Measurements from ENCODE around the gene ALS2CL. TPM values are rescaled to one million over a fixed set of nuclear protein-coding genes. Genes with fewer than 3 reads are reported as not detected.

The ALS2CL gene
- total RNA-seq, 2 experiments from 2014 or later, result 6.9 to 7.4 TPM

GRCh38 chr3:46712191-46713049 lies 18.9 kb upstream of the ALS2CL start:
- CTCF ChIA-PET, result no interaction called here
- H3K27ac Mint-ChIP-seq, result no peak overlapping the region

GRCh38 chr3:46711760-46712159 lies 18.3 kb upstream of the ALS2CL start:
- ChIA-PET CTCF (no interaction called here), POLR2A (interaction anchor here (0.6 kb wide), 1 partner anchor 9 kb away, joined by 3 read pairs; no protein-coding TSS in a partner anchor)
- no peaks in the 10 kb centered on the region for H3K27me3 Mint-ChIP-seq
- no peaks in the 10 kb centered on the region for H3K9me3 Mint-ChIP-seq
- H3K4me3 Mint-ChIP-seq, result no peak overlapping the region
- no peak overlapping the region for H3K27ac Mint-ChIP-seq
- H3K4me1 Mint-ChIP-seq, result no peaks in the 10 kb centered on the region
- DNase-seq, result no peak
- no peaks in the 10 kb centered on the region for H3K36me3 Mint-ChIP-seq (ENCODE audit: low read depth)

More at GRCh38 chr3:46712191-46713049, 18.9 kb upstream of the ALS2CL start:
- no peaks in the 10 kb centered on the region for H3K9me3 Mint-ChIP-seq
- no peak for DNase-seq
- H3K4me1 Mint-ChIP-seq, result no peaks in the 10 kb centered on the region
- H3K4me3 Mint-ChIP-seq, result no peak overlapping the region
- H3K36me3 Mint-ChIP-seq (ENCODE audit: low read depth), result no peaks in the 10 kb centered on the region
- no peaks in the 10 kb centered on the region for H3K27me3 Mint-ChIP-seq
- POLR2A ChIA-PET, result interaction anchor here (0.6 kb wide), 1 partner anchor 8 kb away, joined by 3 read pairs; no protein-coding TSS in a partner anchor

- no peaks in the 10 kb centered on the region for H3K4me1 Mint-ChIP-seq
- CTCF ChIA-PET, result no interaction called here
Measured at GRCh38 chr3:46711305-46711704, 17.8 kb upstream of the ALS2CL start.

GRCh38 chr3:46710671-46711295 lies 17.3 kb upstream of the ALS2CL start:
- Mint-ChIP-seq H3K27ac (no peak overlapping the region), H3K9me3 (no peaks in the 10 kb centered on the region), H3K4me1 (no peaks in the 10 kb centered on the region), H3K36me3 (ENCODE audit: low read depth) (no peaks in the 10 kb centered on the region), H3K27me3 (no peaks in the 10 kb centered on the region), H3K4me3 (no peak overlapping the region)
- no peak for DNase-seq
- CTCF ChIA-PET, result interaction anchor here (1.1 kb wide), 1 partner anchor 135 kb away, joined by 4 read pairs; no protein-coding TSS in a partner anchor
- POLR2A ChIA-PET, result interaction anchor here (0.6 kb wide), 1 partner anchor 199 kb away, joined by 3 read pairs; no protein-coding TSS in a partner anchor

More at GRCh38 chr3:46711305-46711704, 17.8 kb upstream of the ALS2CL start:
- DNase-seq, result no peak
- H3K27ac Mint-ChIP-seq, result no peak overlapping the region
- POLR2A ChIA-PET, result no interaction called here
- no peaks in the 10 kb centered on the region for H3K36me3 Mint-ChIP-seq (ENCODE audit: low read depth)
- no peaks in the 10 kb centered on the region for H3K27me3 Mint-ChIP-seq
- H3K9me3 Mint-ChIP-seq, result no peaks in the 10 kb centered on the region
- H3K4me3 Mint-ChIP-seq, result no peak overlapping the region

GRCh38 chr3:46710229-46710628 lies 16.8 kb upstream of the ALS2CL start:
- Mint-ChIP-seq H3K27ac (no peak overlapping the region), H3K4me3 (no peak overlapping the region), H3K9me3 (no peaks in the 10 kb centered on the region), H3K4me1 (no peaks in the 10 kb centered on the region), H3K27me3 (no peaks in the 10 kb centered on the region), H3K36me3 (ENCODE audit: low read depth) (no peaks in the 10 kb centered on the region)
- ChIA-PET CTCF (interaction anchor here (0.5 to 1.1 kb wide), 2 partner anchors 135 to 614 kb away, joined by 3 to 4 read pairs; no protein-coding TSS in a partner anchor), POLR2A (interaction anchor here (0.6 kb wide), 1 partner anchor 199 kb away, joined by 3 read pairs; no protein-coding TSS in a partner anchor)
- DNase-seq, result no peak

GRCh38 chr3:46709721-46710120 lies 16.2 kb upstream of the ALS2CL start:
- no peaks in the 10 kb centered on the region for H3K36me3 Mint-ChIP-seq (ENCODE audit: low read depth)
- ChIA-PET CTCF (interaction anchor here (1.1 kb wide), 1 partner anchor 136 kb away, joined by 4 read pairs; no protein-coding TSS in a partner anchor), POLR2A (no interaction called here)
- H3K9me3 Mint-ChIP-seq, result no peaks in the 10 kb centered on the region
- H3K4me1 Mint-ChIP-seq, result no peaks in the 10 kb centered on the region
- no peak for DNase-seq
- H3K4me3 Mint-ChIP-seq, result no peak overlapping the region
- no peaks in the 10 kb centered on the region for H3K27me3 Mint-ChIP-seq
- H3K27ac Mint-ChIP-seq, result no peak overlapping the region

GRCh38 chr3:46709157-46709654 lies 15.7 kb upstream of the ALS2CL start:
- no peaks in the 10 kb centered on the region for H3K4me1 Mint-ChIP-seq
- no peak for DNase-seq
- no peak overlapping the region for H3K4me3 Mint-ChIP-seq
- ChIA-PET POLR2A (no interaction called here), CTCF (interaction anchor here (1.0 to 1.3 kb wide), 2 partner anchors 10 to 11 kb away, joined by 3 to 4 read pairs; no protein-coding TSS in a partner anchor)
- no peaks in the 10 kb centered on the region for H3K27me3 Mint-ChIP-seq
- H3K27ac Mint-ChIP-seq, result no peak overlapping the region
- no peaks in the 10 kb centered on the region for H3K9me3 Mint-ChIP-seq
- no peaks in the 10 kb centered on the region for H3K36me3 Mint-ChIP-seq (ENCODE audit: low read depth)

- Mint-ChIP-seq H3K27me3 (no peaks in the 10 kb centered on the region), H3K4me3 (no peak overlapping the region), H3K4me1 (no peaks in the 10 kb centered on the region), H3K27ac (no peak overlapping the region), H3K9me3 (no peaks in the 10 kb centered on the region), H3K36me3 (ENCODE audit: low read depth) (no peaks in the 10 kb centered on the region)
- ChIA-PET POLR2A (no interaction called here), CTCF (interaction anchor here (1.0 to 1.3 kb wide), 2 partner anchors 9 to 12 kb away, joined by 3 to 4 read pairs; no protein-coding TSS in a partner anchor)
- DNase-seq, result no peak
Measured at GRCh38 chr3:46708401-46709156, 15.1 kb upstream of the ALS2CL start.

GRCh38 chr3:46707601-46708011 lies 14.1 kb upstream of the ALS2CL start:
- Mint-ChIP-seq H3K27ac (no peak overlapping the region), H3K36me3 (ENCODE audit: low read depth) (no peaks in the 10 kb centered on the region), H3K4me3 (no peak overlapping the region), H3K4me1 (no peaks in the 10 kb centered on the region), H3K9me3 (no peaks in the 10 kb centered on the region), H3K27me3 (peaks cover 3% of the 10 kb centered on the region)
- ChIA-PET POLR2A (no interaction called here), CTCF (interaction anchor here (1.1 kb wide), 1 partner anchor 188 kb away, joined by 3 read pairs; no protein-coding TSS in a partner anchor)
- DNase-seq, result no peak

GRCh38 chr3:46706771-46707582 lies 13.5 kb upstream of the ALS2CL start:
- Mint-ChIP-seq H3K9me3 (no peaks in the 10 kb centered on the region), H3K36me3 (ENCODE audit: low read depth) (no peaks in the 10 kb centered on the region), H3K27ac (no peak overlapping the region), H3K27me3 (peaks cover 10% of the 10 kb centered on the region), H3K4me1 (no peaks in the 10 kb centered on the region), H3K4me3 (no peak overlapping the region)
- ChIA-PET POLR2A (no interaction called here), CTCF (interaction anchor here (1.1 kb wide), 1 partner anchor 189 kb away, joined by 3 read pairs; no protein-coding TSS in a partner anchor)
- no peak for DNase-seq

- CTCF ChIA-PET, result interaction anchor here (1.0 to 1.6 kb wide), 4 partner anchors 10 to 189 kb away, joined by 3 to 5 read pairs (median 4); no protein-coding TSS in a partner anchor
- H3K4me1 Mint-ChIP-seq, result no peaks in the 10 kb centered on the region
- H3K4me3 Mint-ChIP-seq, result no peak overlapping the region
- DNase-seq, result no peak
- H3K9me3 Mint-ChIP-seq, result no peaks in the 10 kb centered on the region
- no peaks in the 10 kb centered on the region for H3K36me3 Mint-ChIP-seq (ENCODE audit: low read depth)
- POLR2A ChIA-PET, result no interaction called here
- H3K27ac Mint-ChIP-seq, result no peak overlapping the region
- H3K27me3 Mint-ChIP-seq, result peaks cover 15% of the 10 kb centered on the region
Measured at GRCh38 chr3:46705751-46706552, 12.5 kb upstream of the ALS2CL start.

Data from activated CD4-positive, alpha-beta memory T cell treated with anti-CD3 and anti-CD28 coated beads, Interleukin-2, amount 10 ng/mL, durations not matched to agents 7 days and 5 days (primary cell).